Kidney (tissue), 14 donors: Measurements from ENCODE around the gene RECQL5. TPM values are rescaled to one million over a fixed set of nuclear protein-coding genes. Genes with fewer than 3 reads are reported as not detected.

Source experiments
- DNase-seq, 5 donors: peaks; one replicate each; pipeline ENCODE4 v3.0.0-alpha.2; 2013 to 2020
- FAIRE-seq: peaks from 2 replicates; lab custom pipeline; 2012; peaks lifted over from hg19 to GRCh38; lab: Jason Lieb, UNC
- H3K27ac ChIP-seq, 2 donors: one replicate each; pipeline ENCODE4 v1.7.0; 2013; ENCODE audit warnings: low read depth in 2 of 2, low read length in 2 of 2, inconsistent platforms in 1 of 2
- H3K27me3 ChIP-seq: one replicate; pipeline ENCODE4 v1.7.1; 2013; ENCODE audit warnings: low read length, inconsistent platforms; ENCODE audit not compliant: control insufficient read depth, insufficient read depth
- H3K36me3 ChIP-seq, 3 donors: one replicate each; pipeline versions ENCODE4 v1.7.0 to v1.7.1; 2013; ENCODE audit warnings: low read length in 3 of 3, control low read depth in 1 of 3, inconsistent platforms in 1 of 3; ENCODE audit not compliant: insufficient read depth in 3 of 3, control insufficient read depth in 2 of 3
- H3K4me1 ChIP-seq, 3 donors: one replicate each; pipeline versions ENCODE4 v1.7.0 to v1.7.1; 2013; ENCODE audit warnings: low read length in 3 of 3, inconsistent platforms in 1 of 3, low read depth in 1 of 3; ENCODE audit not compliant: control insufficient read depth in 2 of 3, insufficient read depth in 2 of 3
- H3K4me3 ChIP-seq, 3 donors: one replicate each; pipeline versions ENCODE4 v1.7.0 to v1.8.1; 2013; ENCODE audit warnings: low read length in 3 of 3, control low read depth in 1 of 3, inconsistent platforms in 1 of 3
- H3K9ac ChIP-seq, 3 donors: one replicate each; pipeline versions ENCODE4 v1.7.0 to v1.7.1; 2013; ENCODE audit warnings: low read length in 3 of 3, control low read depth in 1 of 3, inconsistent platforms in 1 of 3
- H3K9me3 ChIP-seq, 3 donors: one replicate each; pipeline versions ENCODE4 v1.7.0 to v1.7.1; 2013; ENCODE audit warnings: low read length in 3 of 3, control low read depth in 1 of 3, inconsistent platforms in 1 of 3; ENCODE audit not compliant: control insufficient read depth in 2 of 3, insufficient read depth in 1 of 3
- CTCF ChIP-seq: IDR thresholded peaks from 3 replicates; pipeline ENCODE4 v1.5.1; 2012; ENCODE audit warnings: mild to moderate bottlenecking, moderate library complexity, borderline replicate concordance; ENCODE audit not compliant: insufficient read depth; ENCODE audit errors: extremely low read depth
- intact Hi-C: fragments of 100-400 bp; cut with DNase I; formaldehyde crosslinking; loops from one replicate; pipeline ENCODE4 v1.11.1; 2022
- polyA plus RNA-seq: library from polyadenylated mRNA; stranded (reverse); fragments of 350-450 nt; fragmentation: Illumina TruSeq; extraction: RNeasy Lipid Tissue Mini Kit (QIAGEN cat#74804); gene quantifications from one replicate; pipeline ENCODE4 v1.2.3, GENCODE V29; 2014; ENCODE audit warnings: low read depth, low replicate concordance; ENCODE audit not compliant: insufficient read depth
- total RNA-seq: library from RNA; stranded (reverse); fragmentation: NEBNext Ultra II Directional; extraction: Animal tissue kit (Norgen Biotek cat#: 25700); gene quantifications from one replicate; pipeline ENCODE4 v1.2.1, GENCODE V29; 2021
- donor health status: control.
- donor health status: control.
- donor health status: control.
- donor health status: control.
- donor health status: control.
- donor health status: DM: yes; HTN: yes; CAD: no.
- donor health status: Normal renal cell carcinoma (clear cell type).

RECQL5 gene
- total and polyA plus RNA-seq, 2 donors from 2014 or later: 40.0 to 51.6 TPM

DNA sequence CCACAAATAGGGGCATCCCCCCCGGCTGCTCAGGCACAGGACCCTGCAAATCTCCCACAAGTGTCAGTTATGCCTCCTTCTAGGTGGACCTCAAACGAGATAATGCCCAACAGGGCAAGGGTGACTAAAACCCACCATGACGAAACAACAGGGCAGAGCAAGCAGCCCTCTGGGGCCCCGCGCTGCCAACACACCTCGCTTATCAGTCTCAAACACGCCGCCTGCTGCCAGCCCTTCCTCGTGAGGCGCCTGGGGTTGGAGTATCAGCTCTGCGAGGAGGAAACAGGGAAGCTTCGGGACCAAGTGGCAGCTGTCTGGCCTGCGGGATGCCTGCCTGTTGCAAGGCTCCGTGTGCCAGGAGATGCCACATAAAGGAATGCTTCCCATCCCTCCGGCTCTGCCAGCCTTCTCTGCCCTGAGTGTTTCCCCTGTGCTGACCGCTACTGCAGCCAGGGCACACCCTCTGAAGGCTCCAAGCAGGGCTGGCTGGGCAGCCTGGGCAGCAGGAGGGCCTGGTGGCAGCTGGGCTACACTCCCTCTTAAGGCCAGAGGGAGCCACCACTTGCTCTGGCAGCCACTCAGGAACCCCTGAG lies 31.2 kb downstream of the RECQL5 start:
- Histone ChIP-seq H3K9me3 (no peaks in the 10 kb centered on the region), H3K4me1 (peaks cover 0 to 42% (median 21%) of the 10 kb centered on the region in 3 donors), H3K4me3 (peak overlapping the region in 2 of 3 donors; percentile 51 to 58), H3K27me3 (no peaks in the 10 kb centered on the region), H3K27ac (peak overlapping the region; percentile 88 to 92), H3K36me3 (peaks cover 0 to 2% (median 0%) of the 10 kb centered on the region in 3 donors), H3K9ac (peak overlapping the region in 2 of 3 donors; percentile 9 to 78)
- no peak for TF ChIP-seq CTCF
- no peak for FAIRE-seq
- DNase-seq: peak in 2 of 5 donors; percentile 34 to 75
- intact Hi-C loops: no loop called here

DNA sequence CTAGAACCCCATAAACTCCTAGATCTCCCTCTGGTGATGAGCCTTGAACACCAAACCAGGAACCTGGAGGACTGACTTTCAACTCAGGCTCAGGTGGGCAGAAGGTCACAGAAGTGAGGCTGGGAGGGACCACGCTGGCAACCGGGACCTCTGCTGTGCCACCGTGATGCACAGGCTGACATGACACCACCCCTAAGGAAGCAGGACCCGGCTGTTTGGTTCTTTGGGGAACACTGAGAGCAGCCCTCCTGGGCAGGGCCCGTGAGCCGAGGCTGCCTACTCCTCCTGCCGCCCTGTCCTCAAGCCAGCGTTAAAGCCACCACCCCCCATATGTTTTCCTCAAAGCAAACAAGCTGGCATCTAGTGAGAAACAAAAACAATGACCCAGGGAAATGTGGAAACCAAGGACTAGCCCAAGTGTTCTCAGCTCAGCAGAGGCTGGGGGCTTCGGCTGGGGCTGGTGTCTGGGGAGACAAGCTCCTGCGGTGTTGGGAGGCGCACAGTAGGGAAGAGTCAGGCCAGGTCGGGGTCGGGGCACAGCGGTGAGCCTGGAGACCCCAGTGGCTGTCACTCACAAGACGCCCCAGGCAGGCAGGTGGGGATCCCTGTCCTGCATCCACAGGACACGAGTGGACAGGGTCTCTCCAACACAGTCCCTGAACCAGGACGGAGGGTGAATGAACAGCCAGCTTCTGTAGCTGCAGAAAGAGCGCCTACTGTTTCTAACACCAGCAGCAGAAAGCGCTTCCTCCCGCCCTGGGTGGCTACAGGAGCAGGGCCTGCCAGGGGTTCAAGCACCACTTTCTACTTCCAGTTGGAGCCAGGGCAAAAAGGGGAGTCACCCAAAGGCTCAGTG lies 32.0 kb downstream of the RECQL5 start:
- Histone ChIP-seq H3K27me3 (no peaks in the 10 kb centered on the region), H3K4me1 (peaks cover 0 to 35% (median 19%) of the 10 kb centered on the region in 3 donors), H3K4me3 (peak overlapping the region in 2 of 3 donors; percentile 51 to 58), H3K27ac (peak overlapping the region; percentile 88 to 92), H3K9me3 (no peaks in the 10 kb centered on the region), H3K9ac (peak overlapping the region in 2 of 3 donors; percentile 9 to 78), H3K36me3 (peaks cover 0 to 2% (median 0%) of the 10 kb centered on the region in 3 donors)
- peak in 2 of 5 donors; percentile 52 to 75 for DNase-seq
- intact Hi-C loops: no loop called here
- no peak for FAIRE-seq
- no peak for TF ChIP-seq CTCF

GRCh38 chr17:75634376-75634740 lies 32.6 kb downstream of the RECQL5 start:
- Histone ChIP-seq H3K4me1 (peaks cover 0 to 33% (median 16%) of the 10 kb centered on the region in 3 donors), H3K36me3 (peaks cover 0 to 2% (median 0%) of the 10 kb centered on the region in 3 donors), H3K9ac (peak overlapping the region in 2 of 3 donors; percentile 27 to 78), H3K4me3 (peak overlapping the region in 2 of 3 donors; percentile 51 to 58), H3K27ac (peak overlapping the region; percentile 88 to 92), H3K9me3 (no peaks in the 10 kb centered on the region), H3K27me3 (no peaks in the 10 kb centered on the region)
- intact Hi-C loops: no loop called here
- FAIRE-seq (no peak), DNase-seq (peak in 1 of 5 donors; percentile 69)
- TF ChIP-seq CTCF: no peak
